ENCODE measurements around the gene RAF1. TPM values are rescaled to one million over a fixed set of nuclear protein-coding genes. Genes with fewer than 3 reads are reported as not detected.

Gene RAF1
- total and polyA plus RNA-seq, 4 donors: 41.4 to 182 (median 80.5) TPM

GRCh38 chr3:12618426-12618825 lies 45.5 kb downstream of the RAF1 start:
- Histone ChIP-seq H3K27ac (ENCODE audit: low read depth in 1 of 2, low read length in 1 of 2) (no peak overlapping the region), H3K36me3 (ENCODE audit: control insufficient read depth in 4 of 4, insufficient read depth in 4 of 4, low read length in 4 of 4) (peaks cover 0 to 17% (median 9%) of the 10 kb centered on the region in 4 donors), H3K4me1 (ENCODE audit: control insufficient read depth in 5 of 5, insufficient read depth in 5 of 5, low read length in 5 of 5) (peaks cover 0 to 26% (median 0%) of the 10 kb centered on the region in 5 donors), H3K9me3 (ENCODE audit: control insufficient read depth in 4 of 4, insufficient read depth in 3 of 4, low read length in 3 of 4) (no peaks in the 10 kb centered on the region), H3K4me3 (no peak overlapping the region), H3K9ac (ENCODE audit: insufficient read depth in 1 of 2, low read length in 2 of 2) (no peak overlapping the region), H3K27me3 (ENCODE audit: control insufficient read depth in 3 of 3, insufficient read depth in 3 of 3, low read length in 2 of 3) (no peaks in the 10 kb centered on the region)
- DNase-seq: no peak
- 92 to 96% methylated on average over 6 of the region's 6 CpGs for WGBS, 2 donors
- no peak for ATAC-seq (ENCODE audit: insufficient read depth, low FRiP score)
- TF ChIP-seq CTCF (IDR thresholded peaks at IDR 0.05; ENCODE audit: control extremely low read depth, extremely low read depth): no peak

DNA sequence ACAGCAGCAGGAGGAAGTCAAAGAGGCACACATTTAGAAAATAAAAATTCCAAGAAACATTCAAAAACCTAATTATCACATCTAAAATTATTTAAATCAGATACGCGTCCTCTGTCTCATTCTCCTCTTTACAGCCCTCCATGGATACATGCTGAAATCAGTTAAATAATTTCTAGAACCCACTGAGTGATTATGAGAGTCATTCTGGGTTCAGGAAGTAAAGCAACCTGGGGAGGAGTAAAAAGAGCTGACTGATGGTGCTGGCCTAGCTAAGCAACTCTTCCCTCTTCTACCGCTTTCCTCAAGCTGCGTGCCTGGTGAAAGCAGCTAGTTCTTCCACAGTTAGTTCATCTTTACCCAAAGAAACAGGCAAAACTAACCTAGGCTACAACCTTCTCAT lies 48.7 kb downstream of the RAF1 start:
- Histone ChIP-seq H3K9ac (ENCODE audit: insufficient read depth in 1 of 2, low read length in 2 of 2) (no peak overlapping the region), H3K27ac (ENCODE audit: low read depth in 1 of 2, low read length in 1 of 2) (peak overlapping the region in 1 of 2 donors; percentile 1), H3K4me1 (ENCODE audit: control insufficient read depth in 5 of 5, insufficient read depth in 5 of 5, low read length in 5 of 5) (peaks cover 0 to 10% (median 0%) of the 10 kb centered on the region in 5 donors), H3K36me3 (ENCODE audit: control insufficient read depth in 4 of 4, insufficient read depth in 4 of 4, low read length in 4 of 4) (peaks cover 0 to 22% (median 10%) of the 10 kb centered on the region in 4 donors), H3K4me3 (no peak overlapping the region), H3K9me3 (ENCODE audit: control insufficient read depth in 4 of 4, insufficient read depth in 3 of 4, low read length in 3 of 4) (no peaks in the 10 kb centered on the region), H3K27me3 (ENCODE audit: control insufficient read depth in 3 of 3, insufficient read depth in 3 of 3, low read length in 2 of 3) (no peaks in the 10 kb centered on the region)
- TF ChIP-seq CTCF (IDR thresholded peaks at IDR 0.05; ENCODE audit: control extremely low read depth, extremely low read depth): no peak
- ATAC-seq (ENCODE audit: insufficient read depth, low FRiP score) (no peak), DNase-seq (no peak)
- WGBS, 2 donors: 89 to 94% methylated on average over 4 of the region's 4 CpGs

DNA sequence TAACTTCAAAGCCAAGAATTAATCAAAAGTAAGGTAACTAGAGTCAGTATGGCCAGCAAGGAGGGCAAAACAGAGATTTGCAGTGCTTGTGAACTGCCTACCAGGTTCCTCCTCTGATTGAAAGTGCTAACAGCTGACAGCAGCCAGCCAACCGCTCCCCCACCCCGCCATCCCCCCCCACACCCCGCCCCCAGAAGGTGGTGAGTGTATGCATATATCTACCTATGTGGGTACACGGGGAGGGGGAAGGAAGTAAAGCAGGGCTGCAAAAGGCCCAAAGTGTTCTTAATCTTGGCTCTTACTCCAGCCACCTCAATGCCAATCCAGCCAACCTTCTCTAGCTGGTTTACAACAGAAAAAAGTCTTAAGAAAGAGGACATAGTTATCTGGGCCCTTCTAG lies 50.7 kb downstream of the RAF1 start:
- WGBS, 2 donors: 51 to 68% methylated on average over 4 of the region's 4 CpGs
- ATAC-seq (ENCODE audit: insufficient read depth, low FRiP score): no peak

More for the DNA sequence above, 50.7 kb downstream of the RAF1 start:
- Histone ChIP-seq H3K4me3 (no peak overlapping the region), H3K36me3 (ENCODE audit: control insufficient read depth in 4 of 4, insufficient read depth in 4 of 4, low read length in 4 of 4) (peaks cover 9 to 29% (median 15%) of the 10 kb centered on the region in 4 donors), H3K27me3 (ENCODE audit: control insufficient read depth in 3 of 3, insufficient read depth in 3 of 3, low read length in 2 of 3) (no peaks in the 10 kb centered on the region), H3K9ac (ENCODE audit: insufficient read depth in 1 of 2, low read length in 2 of 2) (no peak overlapping the region), H3K9me3 (ENCODE audit: control insufficient read depth in 4 of 4, insufficient read depth in 3 of 4, low read length in 3 of 4) (no peaks in the 10 kb centered on the region), H3K4me1 (ENCODE audit: control insufficient read depth in 5 of 5, insufficient read depth in 5 of 5, low read length in 5 of 5) (peaks cover 0 to 13% (median 0%) of the 10 kb centered on the region in 5 donors), H3K27ac (ENCODE audit: low read depth in 1 of 2, low read length in 1 of 2) (no peak overlapping the region)
- TF ChIP-seq CTCF (IDR thresholded peaks at IDR 0.05; ENCODE audit: control extremely low read depth, extremely low read depth): no peak
- no peak for DNase-seq
